ENCODE measurements around the gene TSR3.

Gene TSR3

GRCh38 chr16:1346422-1347285 lies 5.0 kb downstream of the TSR3 start:
- no peak; the same call in none of the 2 replicates for TF ChIP-seq CTCF (IDR thresholded peaks at IDR 0.05; ENCODE audit: low read depth, low read length)
- no peak for DNase-seq (ENCODE audit: extremely low read depth, low read depth)

- no peak for TF ChIP-seq CTCF (IDR thresholded peaks at IDR 0.05; ENCODE audit: low read depth, low read length)
- no peak for DNase-seq (ENCODE audit: extremely low read depth, low read depth)
Observed at GRCh38 chr16:1345651-1346421, 5.8 kb downstream of the TSR3 start.

GRCh38 chr16:1345087-1345486 lies 6.6 kb downstream of the TSR3 start:
- DNase-seq (ENCODE audit: extremely low read depth, low read depth): no peak
- no peak for TF ChIP-seq CTCF (IDR thresholded peaks at IDR 0.05; ENCODE audit: low read depth, low read length)

GRCh38 chr16:1344499-1344898 lies 7.2 kb downstream of the TSR3 start:
- no peak for DNase-seq (ENCODE audit: extremely low read depth, low read depth)
- no peak for TF ChIP-seq CTCF (IDR thresholded peaks at IDR 0.05; ENCODE audit: low read depth, low read length)

- no peak for DNase-seq (ENCODE audit: extremely low read depth, low read depth)
- TF ChIP-seq CTCF (IDR thresholded peaks at IDR 0.05; ENCODE audit: low read depth, low read length): no peak
Observed at GRCh38 chr16:1343428-1344242, 8.0 kb downstream of the TSR3 start.

- peak; percentile 12 for DNase-seq (ENCODE audit: extremely low read depth, low read depth)
- no peak for TF ChIP-seq CTCF (IDR thresholded peaks at IDR 0.05; ENCODE audit: low read depth, low read length)
Observed at GRCh38 chr16:1342526-1343427, 8.9 kb downstream of the TSR3 start.

Measured in AG09319 (cell line).